ENCODE measurements around the gene KIAA0930.

Gene KIAA0930

GRCh38 chr22:45212306-45212709, 28.4 kb downstream of the KIAA0930 start:
- H3K9ac ChIP-seq (ENCODE audit: low read length), result no peak overlapping the region

GRCh38 chr22:45211848-45212247, 28.8 kb downstream of the KIAA0930 start:
- Histone ChIP-seq H3K9me3 (ENCODE audit: low read length) (no peaks in the 10 kb centered on the region), H3K27me3 (ENCODE audit: insufficient read depth, low read length) (no peaks in the 10 kb centered on the region; the same call in 1 of the 2 replicates), H3F3A (ENCODE audit: insufficient read depth, low read length) (no peaks in the 10 kb centered on the region), H4K20me1 (ENCODE audit: insufficient read depth, low read length) (no peaks in the 10 kb centered on the region), H3K4me1 (ENCODE audit: insufficient read depth, low read length, severe bottlenecking) (no peaks in the 10 kb centered on the region), H3K36me3 (ENCODE audit: insufficient read depth, low read length) (no peaks in the 10 kb centered on the region), H3K4me2 (ENCODE audit: low read length) (no peak overlapping the region), H3K4me3 (ENCODE audit: low read depth, low read length, poor library complexity, severe bottlenecking) (no peak overlapping the region), H2AFZ (ENCODE audit: low read length) (no peak overlapping the region), H3K79me2 (ENCODE audit: insufficient read depth, low read length) (no peaks in the 10 kb centered on the region), H3K27ac (ENCODE audit: low read depth, low read length, poor library complexity, severe bottlenecking) (no peak overlapping the region), H3K9me2 (ENCODE audit: low read depth, low read length) (no peaks in the 10 kb centered on the region), H3K9ac (ENCODE audit: low read length) (no peak overlapping the region)
- TF ChIP-seq CTCF (IDR thresholded peaks at IDR 0.05; ENCODE audit: low read length), result no peak

More at GRCh38 chr22:45212306-45212709, 28.4 kb downstream of the KIAA0930 start:
- no peak overlapping the region for H2AFZ ChIP-seq (ENCODE audit: low read length)
- no peaks in the 10 kb centered on the region for H3K9me3 ChIP-seq (ENCODE audit: low read length)
- TF ChIP-seq CTCF (IDR thresholded peaks at IDR 0.05; ENCODE audit: low read length) (no peak), EZH2 (IDR thresholded peaks at IDR 0.05; ENCODE audit: borderline replicate concordance, low read length) (no peak)
- no peaks in the 10 kb centered on the region for H3K79me2 ChIP-seq (ENCODE audit: insufficient read depth, low read length)
- H3K4me3 ChIP-seq (ENCODE audit: low read depth, low read length, poor library complexity, severe bottlenecking), result no peak overlapping the region
- no peaks in the 10 kb centered on the region for H3K36me3 ChIP-seq (ENCODE audit: insufficient read depth, low read length)
- no peak overlapping the region for H3K4me2 ChIP-seq (ENCODE audit: low read length)
- no peaks in the 10 kb centered on the region for H3K4me1 ChIP-seq (ENCODE audit: insufficient read depth, low read length, severe bottlenecking)
- no peaks in the 10 kb centered on the region for H3K9me2 ChIP-seq (ENCODE audit: low read depth, low read length)
- H3K27ac ChIP-seq (ENCODE audit: low read depth, low read length, poor library complexity, severe bottlenecking), result no peak overlapping the region
- no peaks in the 10 kb centered on the region; the same call in 1 of the 2 replicates for H3K27me3 ChIP-seq (ENCODE audit: insufficient read depth, low read length)
- no peaks in the 10 kb centered on the region for H3F3A ChIP-seq (ENCODE audit: insufficient read depth, low read length)
- no peaks in the 10 kb centered on the region for H4K20me1 ChIP-seq (ENCODE audit: insufficient read depth, low read length)

- Histone ChIP-seq H3K9me3 (ENCODE audit: low read length) (no peaks in the 10 kb centered on the region), H3K9ac (ENCODE audit: low read length) (no peak overlapping the region), H2AFZ (ENCODE audit: low read length) (no peak overlapping the region), H4K20me1 (ENCODE audit: insufficient read depth, low read length) (no peaks in the 10 kb centered on the region), H3K36me3 (ENCODE audit: insufficient read depth, low read length) (no peaks in the 10 kb centered on the region), H3K9me2 (ENCODE audit: low read depth, low read length) (no peaks in the 10 kb centered on the region), H3K79me2 (ENCODE audit: insufficient read depth, low read length) (no peaks in the 10 kb centered on the region), H3K27ac (ENCODE audit: low read depth, low read length, poor library complexity, severe bottlenecking) (no peak overlapping the region), H3K4me3 (ENCODE audit: low read depth, low read length, poor library complexity, severe bottlenecking) (no peak overlapping the region), H3F3A (ENCODE audit: insufficient read depth, low read length) (no peaks in the 10 kb centered on the region), H3K4me2 (ENCODE audit: low read length) (no peak overlapping the region), H3K27me3 (ENCODE audit: insufficient read depth, low read length) (no peaks in the 10 kb centered on the region; the same call in 1 of the 2 replicates), H3K4me1 (ENCODE audit: insufficient read depth, low read length, severe bottlenecking) (no peaks in the 10 kb centered on the region)
- TF ChIP-seq EZH2 (IDR thresholded peaks at IDR 0.05; ENCODE audit: borderline replicate concordance, low read length), result no peak
- no peak for TF ChIP-seq CTCF (IDR thresholded peaks at IDR 0.05; ENCODE audit: low read length)
Observed at GRCh38 chr22:45211435-45211834, 29.3 kb downstream of the KIAA0930 start.
